Adrenal gland (tissue), 12 donors: ENCODE data around the gene NEU2. TPM values are rescaled to one million over a fixed set of nuclear protein-coding genes. Genes with fewer than 3 reads are reported as not detected.

Experiments
- DNase-seq, 7 donors: peaks; one replicate each; pipeline ENCODE4 v3.0.0-alpha.2; 2019 to 2020
- H3K27ac ChIP-seq, 5 donors: fragments of 200-600 bp; sonication (generic) in 4 of 5; 1 replicate in 3 of 5; 2 replicates in 2 of 5; pipeline versions ENCODE4 v1.5.1 to v1.8.0; 2016 to 2020; ENCODE audit warnings: mild to moderate bottlenecking in 1 of 5
- H3K27me3 ChIP-seq: fragments of 200-600 bp; 2 replicates; pipeline ENCODE4 v1.8.0; 2021
- H3K36me3 ChIP-seq, 2 donors: fragments of 200-600 bp; replicated peaks in 1 of 2; 1 replicate in 1 of 2; 2 replicates in 1 of 2; pipeline versions ENCODE4 v1.5.1 to v1.8.0; 2018 to 2022
- H3K4me1 ChIP-seq, 2 donors: fragments of 200-600 bp; replicated peaks in 1 of 2; 1 replicate in 1 of 2; 2 replicates in 1 of 2; pipeline versions ENCODE4 v1.5.1 to v1.8.0; 2018 to 2021
- H3K4me3 ChIP-seq, 4 donors: fragments of 200-600 bp; sonication (generic) in 3 of 4; one replicate each; pipeline ENCODE4 v1.5.1; 2016 to 2018
- H3K9me3 ChIP-seq, 3 donors: fragments of 200-600 bp; sonication (generic) in 1 of 3; replicated peaks in 1 of 3; 1 replicate in 2 of 3; 2 replicates in 1 of 3; pipeline versions ENCODE4 v1.5.1 to v1.8.0; 2016 to 2021
- CTCF ChIP-seq, 6 experiments: fragments of 450-650 bp in 4 of 6; fragments of 200-600 bp in 2 of 6; sonication (generic) in 1 of 6; IDR thresholded peaks; 1 replicate in 5 of 6; 2 replicates in 1 of 6; pipeline versions ENCODE4 v1.5.1 to v1.8.0; 2016 to 2021; ENCODE audit warnings: antibody characterized with exemption in 6 of 6, mild to moderate bottlenecking in 2 of 6, moderate library complexity in 1 of 6
- POLR2A ChIP-seq, 2 donors: fragments of 450-650 bp; IDR thresholded peaks; one replicate each; pipeline ENCODE4 v1.6.1; 2017; ENCODE audit warnings: antibody characterized with exemption in 2 of 2, mild to moderate bottlenecking in 2 of 2, moderate library complexity in 1 of 2
- WGBS, 4 donors: extraction: QIAGEN DNeasy Blood & Tissue Kit in 2 of 4; methylation state at CpG; one replicate each; pipeline versions ENCODE4 v1.1.5 to v1.1.7; 2013 to 2017; 5-methylcytosine and 5-hydroxymethylcytosine counted together
- intact Hi-C, 2 donors: fragments of 100-400 bp; cut with DNase I; formaldehyde crosslinking; loops; one replicate each; pipeline versions ENCODE4 v1.14.1 to v1.15.0; 2022 to 2023
- polyA plus RNA-seq, 3 donors: library from polyadenylated mRNA; stranded (reverse); fragments of 200-250 nt in 2 of 3; fragments of 350-450 nt in 1 of 3; fragmentation: Illumina TruSeq in 1 of 3; extraction: RNeasy Lipid Tissue Mini Kit (QIAGEN cat#74804) in 1 of 3; gene quantifications; one replicate each; pipeline ENCODE4 v1.2.3, GENCODE V29; 2013 to 2014
- total RNA-seq, 9 donors: library from RNA; depleted of rRNA in 4 of 9; stranded (reverse); fragments of >200 nt in 4 of 9; fragments of 120-200 nt in 1 of 9; fragmentation: NEBNext Ultra II Directional in 1 of 9; extraction: Animal tissue kit (Norgen Biotek cat#: 25700) in 1 of 9; gene quantifications; one replicate each; pipeline versions ENCODE4 v1.1.0 to v1.2.4, GENCODE V29; 2013 to 2023
- donor health status: healthy with polysubstance abuse.
- donor health status: Bipolar disorder and iron deficiency.
- donor health status: DM: yes; HTN: yes; CAD: no.
- donor health status: DM: no; HTN: no; CAD: no.
- donor health status: DM: no; HTN: no; CAD: no.
- donor health status: DM: yes; HTN: yes; CAD: no.

The NEU2 gene
- total and polyA plus RNA-seq, 12 donors: not detected

DNA sequence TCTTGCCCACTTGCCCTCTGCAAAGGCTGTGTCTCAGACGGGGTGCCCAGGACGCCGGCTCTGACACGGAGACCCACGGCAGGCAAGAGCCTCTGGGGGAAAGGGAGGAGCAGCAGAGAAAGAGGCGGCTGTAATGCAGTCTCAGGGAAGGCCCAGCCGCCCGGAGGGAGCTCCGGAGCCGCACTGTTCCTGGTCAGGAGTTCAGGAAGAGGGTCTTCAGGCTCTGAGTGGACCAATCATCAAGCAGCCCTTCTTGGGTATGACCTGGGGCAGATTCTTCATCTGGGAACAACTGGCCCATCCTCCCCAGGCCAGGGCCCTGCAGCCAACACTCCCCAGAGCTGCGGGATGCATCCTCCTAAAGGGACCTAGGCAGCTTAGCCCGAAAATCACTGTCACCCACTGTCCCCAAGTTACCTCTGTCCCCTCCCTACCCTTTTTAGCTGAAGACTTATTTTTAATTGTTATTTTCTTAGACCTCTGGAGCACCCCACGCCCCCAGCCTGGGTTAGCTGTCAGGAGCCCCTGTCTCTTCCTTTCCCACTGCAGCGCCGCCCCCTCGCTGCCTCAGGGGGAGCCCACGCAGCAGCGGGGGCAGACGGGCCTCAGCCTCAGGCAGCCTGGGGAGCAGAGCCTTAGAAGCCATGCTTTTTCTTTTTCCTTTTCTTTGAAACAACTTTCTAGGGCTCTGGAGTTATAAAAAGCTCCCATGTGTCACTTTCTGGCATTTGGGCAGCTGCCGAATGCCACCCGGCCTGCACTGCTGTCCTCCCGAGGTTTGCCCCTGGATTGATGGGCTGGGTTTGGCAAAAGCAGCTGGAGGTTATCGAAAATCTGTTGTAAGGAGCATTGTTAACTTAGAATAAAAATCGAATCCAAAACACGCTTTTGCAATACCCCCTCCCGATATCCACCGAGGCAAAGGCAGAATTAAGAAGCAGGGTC is 644 bp upstream of the NEU2 start:
- H3K4me1 ChIP-seq: no peaks in the 10 kb centered on the region
- intact Hi-C loops: loop anchor here in 1 of 2 donors (5.0 kb wide), 1 partner anchor 175 kb away; no protein-coding TSS in a partner anchor
- 82 to 90% (median 83%) methylated on average over 27 of the region's 27 CpGs for WGBS, 4 donors
- H3K36me3 ChIP-seq: no peaks in the 10 kb centered on the region
- H3K9me3 ChIP-seq: no peaks in the 10 kb centered on the region
- H3K4me3 ChIP-seq: no peak overlapping the region
- TF ChIP-seq CTCF (IDR thresholded peaks at IDR 0.05) (no peak), POLR2A (IDR thresholded peaks at IDR 0.05) (no peak)
- no peak overlapping the region for H3K27ac ChIP-seq
- no peak for DNase-seq
- no peaks in the 10 kb centered on the region for H3K27me3 ChIP-seq

- Histone ChIP-seq H3K4me3 (no peak overlapping the region), H3K27ac (no peak overlapping the region), H3K27me3 (no peaks in the 10 kb centered on the region), H3K9me3 (no peaks in the 10 kb centered on the region), H3K36me3 (no peaks in the 10 kb centered on the region), H3K4me1 (no peaks in the 10 kb centered on the region)
- TF ChIP-seq POLR2A (IDR thresholded peaks at IDR 0.05) (no peak), CTCF (IDR thresholded peaks at IDR 0.05) (no peak)
- DNase-seq: peak in 1 of 7 donors; percentile 8
- intact Hi-C loops: loop anchor here in 1 of 2 donors (5.0 kb wide), 1 partner anchor 176 kb away; no protein-coding TSS in a partner anchor
- WGBS, 4 donors: 70 to 80% (median 72%) methylated on average over 9 of the region's 9 CpGs
These were observed 1.2 kb downstream of the NEU2 start for GRCh38 chr2:233033672-233034071.

DNA sequence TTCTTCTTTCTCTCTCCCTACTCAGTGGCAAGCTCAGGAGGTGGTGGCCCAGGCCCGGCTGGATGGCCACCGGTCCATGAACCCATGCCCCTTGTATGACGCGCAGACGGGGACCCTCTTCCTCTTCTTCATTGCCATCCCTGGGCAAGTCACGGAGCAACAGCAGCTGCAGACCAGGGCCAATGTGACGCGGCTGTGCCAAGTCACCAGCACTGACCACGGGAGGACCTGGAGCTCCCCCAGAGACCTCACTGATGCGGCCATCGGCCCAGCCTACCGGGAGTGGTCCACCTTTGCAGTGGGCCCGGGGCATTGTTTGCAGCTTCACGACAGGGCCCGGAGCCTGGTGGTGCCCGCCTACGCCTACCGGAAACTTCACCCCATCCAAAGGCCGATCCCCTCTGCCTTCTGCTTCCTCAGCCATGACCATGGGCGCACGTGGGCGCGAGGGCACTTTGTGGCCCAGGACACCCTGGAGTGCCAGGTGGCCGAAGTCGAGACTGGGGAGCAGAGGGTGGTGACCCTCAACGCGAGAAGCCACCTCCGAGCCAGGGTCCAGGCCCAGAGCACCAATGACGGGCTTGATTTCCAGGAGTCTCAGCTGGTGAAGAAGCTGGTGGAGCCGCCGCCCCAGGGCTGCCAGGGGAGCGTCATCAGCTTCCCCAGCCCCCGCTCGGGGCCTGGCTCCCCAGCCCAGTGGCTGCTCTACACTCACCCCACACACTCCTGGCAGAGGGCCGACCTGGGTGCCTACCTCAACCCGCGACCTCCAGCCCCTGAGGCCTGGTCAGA is 1.8 kb downstream of the NEU2 start:
- TF ChIP-seq POLR2A (IDR thresholded peaks at IDR 0.05) (no peak), CTCF (IDR thresholded peaks at IDR 0.05) (no peak)
- Histone ChIP-seq H3K4me1 (no peaks in the 10 kb centered on the region), H3K36me3 (no peaks in the 10 kb centered on the region), H3K27ac (no peak overlapping the region), H3K4me3 (no peak overlapping the region), H3K9me3 (no peaks in the 10 kb centered on the region), H3K27me3 (no peaks in the 10 kb centered on the region)
- intact Hi-C loops: loop anchor here in 1 of 2 donors (5.0 kb wide), 1 partner anchor 177 kb away; no protein-coding TSS in a partner anchor
- DNase-seq: no peak
- WGBS, 4 donors: 87 to 92% (median 90%) methylated on average over 6 to 37 of the region's 37 CpGs
